BE2C (cell line): ENCODE results near the gene BICDL2.

Experiments
- DNase-seq: peaks from one replicate; pipeline ENCODE4 v3.0.0-alpha.2; 2020
- H3K27me3 ChIP-seq: fragments of 250-450 bp; sonication (Bioruptor Pico); 2 replicates; pipeline ENCODE4 v1.5.1; 2020; ENCODE audit warnings: mild to moderate bottlenecking
- H3K36me3 ChIP-seq: fragments of 250-450 bp; sonication (Bioruptor Pico); 2 replicates; pipeline ENCODE4 v1.5.1; 2020; ENCODE audit warnings: mild to moderate bottlenecking
- H3K4me1 ChIP-seq: fragments of 250-450 bp; sonication (Bioruptor Pico); 2 replicates; pipeline ENCODE4 v1.5.1; 2020
- H3K4me3 ChIP-seq: 2 replicates; pipeline ENCODE4 v1.5.1; 2011; ENCODE audit warnings: low read depth, low read length
- H3K9me3 ChIP-seq: fragments of 250-450 bp; sonication (Bioruptor Pico); 2 replicates; pipeline ENCODE4 v1.5.1; 2020
- TF ChIP-seq, protein P1 (sequence below): IDR thresholded peaks from 2 replicates; pipeline ENCODE4 v1.5.1; 2012; ENCODE audit warnings: mild to moderate bottlenecking, low read depth, low read length

Gene BICDL2

DNA sequence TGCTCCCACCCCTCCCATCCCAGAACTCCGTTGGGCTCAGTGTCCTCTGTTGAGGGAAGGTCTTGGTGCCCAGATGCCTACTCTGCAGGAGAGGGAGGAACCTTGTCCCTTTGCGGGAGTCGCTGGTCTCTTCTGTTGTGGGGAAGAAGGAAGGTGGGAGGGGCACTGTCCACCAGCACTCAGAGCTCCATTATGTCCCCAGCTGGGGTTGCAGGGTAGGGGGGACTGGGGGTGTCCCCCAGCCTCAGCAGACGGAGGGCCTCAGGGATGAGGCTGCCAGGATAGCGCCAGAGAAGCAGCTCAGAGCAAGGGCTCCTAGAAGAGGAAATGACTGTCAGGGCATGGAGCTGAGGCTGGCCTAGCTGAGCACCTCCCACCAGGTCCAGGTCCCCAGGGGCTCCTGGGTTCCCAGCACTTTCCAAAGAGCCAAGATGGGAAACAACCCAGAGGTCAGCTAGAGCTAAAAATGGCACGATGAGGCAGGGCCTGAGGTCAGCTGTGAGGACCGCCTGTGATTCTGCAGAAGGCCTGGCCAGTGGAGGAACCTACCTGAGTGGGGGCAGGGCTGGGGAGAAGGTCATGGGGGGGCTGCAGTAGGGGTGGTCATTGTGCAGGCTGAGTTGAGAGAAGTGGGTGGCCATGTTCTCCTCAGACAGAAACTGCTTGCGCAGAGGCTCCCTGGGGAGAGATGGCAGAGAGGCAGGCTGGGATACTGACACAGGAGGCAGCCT is 13.9 kb downstream of the BICDL2 start:
- DNase-seq, result peak; percentile 57
- Histone ChIP-seq H3K9me3 (no peaks in the 10 kb centered on the region), H3K4me3 (peak overlapping the region; percentile 91), H3K27me3 (no peaks in the 10 kb centered on the region), H3K4me1 (peaks cover 21% of the 10 kb centered on the region), H3K36me3 (peaks cover 19% of the 10 kb centered on the region)
- TF ChIP-seq, protein P1, sequence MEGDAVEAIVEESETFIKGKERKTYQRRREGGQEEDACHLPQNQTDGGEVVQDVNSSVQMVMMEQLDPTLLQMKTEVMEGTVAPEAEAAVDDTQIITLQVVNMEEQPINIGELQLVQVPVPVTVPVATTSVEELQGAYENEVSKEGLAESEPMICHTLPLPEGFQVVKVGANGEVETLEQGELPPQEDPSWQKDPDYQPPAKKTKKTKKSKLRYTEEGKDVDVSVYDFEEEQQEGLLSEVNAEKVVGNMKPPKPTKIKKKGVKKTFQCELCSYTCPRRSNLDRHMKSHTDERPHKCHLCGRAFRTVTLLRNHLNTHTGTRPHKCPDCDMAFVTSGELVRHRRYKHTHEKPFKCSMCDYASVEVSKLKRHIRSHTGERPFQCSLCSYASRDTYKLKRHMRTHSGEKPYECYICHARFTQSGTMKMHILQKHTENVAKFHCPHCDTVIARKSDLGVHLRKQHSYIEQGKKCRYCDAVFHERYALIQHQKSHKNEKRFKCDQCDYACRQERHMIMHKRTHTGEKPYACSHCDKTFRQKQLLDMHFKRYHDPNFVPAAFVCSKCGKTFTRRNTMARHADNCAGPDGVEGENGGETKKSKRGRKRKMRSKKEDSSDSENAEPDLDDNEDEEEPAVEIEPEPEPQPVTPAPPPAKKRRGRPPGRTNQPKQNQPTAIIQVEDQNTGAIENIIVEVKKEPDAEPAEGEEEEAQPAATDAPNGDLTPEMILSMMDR, result no peak

DNA sequence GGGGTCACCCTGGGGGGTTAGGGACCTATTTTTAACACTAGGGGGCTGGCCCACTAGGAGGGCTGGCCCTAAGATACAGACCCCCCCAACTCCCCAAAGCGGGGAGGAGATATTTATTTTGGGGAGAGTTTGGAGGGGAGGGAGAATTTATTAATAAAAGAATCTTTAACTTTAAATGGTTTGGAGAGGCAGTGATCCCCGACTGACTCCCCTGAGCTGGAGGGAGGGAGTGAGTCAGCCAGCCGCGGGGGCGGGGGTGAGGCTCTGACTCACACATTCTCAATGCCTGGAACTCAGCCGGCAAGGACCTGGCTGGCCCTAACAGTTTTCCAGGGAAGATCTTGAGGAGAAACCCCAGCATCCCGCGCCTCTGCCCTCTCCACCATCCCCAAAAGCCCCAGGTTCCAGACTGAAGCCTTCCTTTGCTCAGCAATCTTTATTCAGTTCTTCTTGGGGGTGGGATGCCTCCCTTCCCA is 14.5 kb downstream of the BICDL2 start:
- peaks cover 17% of the 10 kb centered on the region for H3K36me3 ChIP-seq
- no peaks in the 10 kb centered on the region for H3K9me3 ChIP-seq
- peak; percentile 82 for DNase-seq
- TF ChIP-seq, protein P1, result no peak
- no peaks in the 10 kb centered on the region for H3K27me3 ChIP-seq
- H3K4me3 ChIP-seq, result peak overlapping the region; percentile 91
- H3K4me1 ChIP-seq, result peaks cover 20% of the 10 kb centered on the region

DNA sequence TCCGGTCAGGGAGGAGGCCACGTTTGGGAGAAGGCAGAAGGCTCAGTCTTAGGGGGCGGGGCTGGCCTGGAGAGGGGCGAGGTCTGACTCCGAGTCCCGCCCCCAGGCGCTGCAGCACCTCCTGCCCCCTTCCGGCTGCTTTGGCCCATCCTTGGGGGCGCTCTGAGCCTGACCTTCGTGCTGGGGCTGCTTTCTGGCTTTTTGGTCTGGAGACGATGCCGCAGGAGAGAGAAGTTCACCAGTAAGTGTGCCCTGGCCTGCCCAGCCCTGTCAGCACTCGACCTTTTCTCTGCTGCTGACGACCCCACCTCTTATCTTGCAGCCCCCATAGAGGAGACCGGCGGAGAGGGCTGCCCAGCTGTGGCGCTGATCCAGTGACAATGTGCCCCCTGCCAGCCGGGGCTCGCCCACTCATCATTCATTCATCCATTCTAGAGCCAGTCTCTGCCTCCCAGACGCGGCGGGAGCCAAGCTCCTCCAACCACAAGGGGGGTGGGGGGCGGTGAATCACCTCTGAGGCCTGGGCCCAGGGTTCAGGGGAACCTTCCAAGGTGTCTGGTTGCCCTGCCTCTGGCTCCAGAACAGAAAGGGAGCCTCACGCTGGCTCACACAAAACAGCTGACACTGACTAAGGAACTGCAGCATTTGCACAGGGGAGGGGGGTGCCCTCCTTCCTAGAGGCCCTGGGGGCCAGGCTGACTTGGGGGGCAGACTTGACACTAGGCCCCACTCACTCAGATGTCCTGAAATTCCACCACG is 15.1 kb downstream of the BICDL2 start:
- no peaks in the 10 kb centered on the region for H3K9me3 ChIP-seq
- no peaks in the 10 kb centered on the region for H3K27me3 ChIP-seq
- peaks cover 20% of the 10 kb centered on the region for H3K4me1 ChIP-seq
- TF ChIP-seq, protein P1, result peak; percentile 44; the same call in 1 of the 2 replicates
- peak; percentile 84 for DNase-seq
- peaks cover 11% of the 10 kb centered on the region for H3K36me3 ChIP-seq
- peak overlapping the region; percentile 56 for H3K4me3 ChIP-seq

DNA sequence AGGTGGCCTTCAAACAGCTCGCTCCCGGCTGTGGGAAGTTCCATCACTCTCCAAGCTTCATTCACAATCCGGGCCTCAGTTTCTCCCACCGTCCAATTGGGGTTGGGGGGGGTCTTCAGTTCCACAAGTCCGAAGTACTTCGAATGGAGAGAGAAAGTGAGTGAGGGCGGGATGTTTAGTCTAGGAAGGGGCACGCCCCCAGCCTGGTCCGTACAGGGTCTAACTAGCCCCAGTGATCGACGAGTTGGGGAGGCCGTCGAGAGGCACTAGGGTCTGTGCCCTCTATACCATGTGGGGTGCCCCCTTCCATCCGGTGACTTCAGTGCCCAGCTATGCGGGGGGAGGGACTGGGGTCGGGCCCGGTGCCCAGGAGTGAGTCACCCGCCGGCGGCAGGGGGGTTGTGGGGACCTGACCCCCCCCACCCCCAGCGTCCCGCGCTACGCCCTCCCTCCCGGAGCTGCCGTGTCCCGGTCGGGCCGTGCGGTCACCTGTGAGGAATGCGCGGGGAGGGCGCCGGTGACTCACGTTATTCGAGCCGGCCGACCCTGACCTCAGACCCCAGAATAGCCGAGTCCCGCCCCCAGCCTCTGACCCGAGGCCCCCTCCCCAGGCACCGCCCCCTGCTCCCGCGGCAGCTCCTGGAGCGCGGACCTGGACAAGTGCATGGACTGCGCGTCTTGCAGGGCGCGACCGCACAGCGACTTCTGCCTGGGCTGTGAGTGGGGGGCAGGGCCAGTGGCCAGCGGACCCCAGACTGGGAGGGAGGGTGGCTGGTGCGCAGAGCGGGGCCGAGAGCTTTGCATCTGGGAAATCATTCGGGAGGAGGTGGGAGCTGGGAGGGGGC is 15.9 kb downstream of the BICDL2 start:
- H3K27me3 ChIP-seq, result no peaks in the 10 kb centered on the region
- peak; percentile 37 for DNase-seq
- H3K4me1 ChIP-seq, result peaks cover 20% of the 10 kb centered on the region
- H3K4me3 ChIP-seq, result peak overlapping the region; percentile 56
- TF ChIP-seq, protein P1, result no peak
- H3K36me3 ChIP-seq, result peaks cover 3% of the 10 kb centered on the region; the same call in 1 of the 2 replicates
- no peaks in the 10 kb centered on the region for H3K9me3 ChIP-seq

DNA sequence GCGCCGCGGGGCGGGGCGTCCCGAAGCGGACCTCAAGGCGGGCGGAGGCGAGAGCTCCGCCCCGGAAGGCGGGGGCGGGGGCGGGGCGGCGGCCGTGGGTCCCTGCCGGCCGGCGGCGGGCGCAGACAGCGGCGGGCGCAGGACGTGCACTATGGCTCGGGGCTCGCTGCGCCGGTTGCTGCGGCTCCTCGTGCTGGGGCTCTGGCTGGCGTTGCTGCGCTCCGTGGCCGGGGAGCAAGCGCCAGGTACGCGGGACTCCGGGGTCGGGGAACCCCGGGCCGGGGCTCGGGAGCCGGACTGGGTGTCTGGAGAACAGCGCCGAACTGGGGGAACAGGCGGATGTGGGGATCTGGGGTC is 16.5 kb downstream of the BICDL2 start, which contains the start of gene TNFRSF12A:
Gene TNFRSF12A, plus strand, starts transcription at position 122 of the 357 bp plus-strand sequence. Its CDS starts 30 bp downstream, at position 152.
- peak within 1 kb of the TSS; percentile 56 for H3K4me3 ChIP-seq
- peaks cover 20% of the 10 kb centered on the region for H3K4me1 ChIP-seq
- H3K9me3 ChIP-seq, result no peaks in the 10 kb centered on the region
- TF ChIP-seq, protein P1, result no peak
- no peaks in the 10 kb centered on the region for H3K36me3 ChIP-seq
- DNase-seq, result peak; percentile 88
- H3K27me3 ChIP-seq, result no peaks in the 10 kb centered on the region
